SK-N-SH treated with all-trans-retinoic acid at 6 μM for 48 hours (cell line): ENCODE results near the gene MIPEP.

ENCODE experiments used
- CSDC2 ChIP-seq: fragments of 250-450 bp; sonication (Bioruptor Pico); IDR thresholded peaks from 2 replicates; pipeline ENCODE4 v1.5.0; 2020; ENCODE audit warnings: mild to moderate bottlenecking, moderate library complexity
- GLIS3 ChIP-seq: fragments of 250-450 bp; sonication (Bioruptor Pico); IDR thresholded peaks from 2 replicates; pipeline ENCODE4 v1.5.0; 2020; ENCODE audit warnings: mild to moderate bottlenecking, moderate library complexity
- SNAI2 ChIP-seq: fragments of 250-450 bp; sonication (Bioruptor Pico); IDR thresholded peaks from 2 replicates; pipeline ENCODE4 v1.5.0; 2020; ENCODE audit warnings: mild to moderate bottlenecking, moderate library complexity
- TF ChIP-seq, protein P1 (sequence below): fragments of 250-450 bp; sonication (Bioruptor Pico); IDR thresholded peaks from 2 replicates; pipeline ENCODE4 v1.8.0; 2020; ENCODE audit warnings: mild to moderate bottlenecking, moderate library complexity, borderline replicate concordance
- TF ChIP-seq, protein P2 (sequence below): fragments of 250-450 bp; sonication (Bioruptor Pico); IDR thresholded peaks from 2 replicates; pipeline ENCODE4 v1.5.0; 2020; ENCODE audit warnings: mild to moderate bottlenecking, moderate library complexity

DNA sequence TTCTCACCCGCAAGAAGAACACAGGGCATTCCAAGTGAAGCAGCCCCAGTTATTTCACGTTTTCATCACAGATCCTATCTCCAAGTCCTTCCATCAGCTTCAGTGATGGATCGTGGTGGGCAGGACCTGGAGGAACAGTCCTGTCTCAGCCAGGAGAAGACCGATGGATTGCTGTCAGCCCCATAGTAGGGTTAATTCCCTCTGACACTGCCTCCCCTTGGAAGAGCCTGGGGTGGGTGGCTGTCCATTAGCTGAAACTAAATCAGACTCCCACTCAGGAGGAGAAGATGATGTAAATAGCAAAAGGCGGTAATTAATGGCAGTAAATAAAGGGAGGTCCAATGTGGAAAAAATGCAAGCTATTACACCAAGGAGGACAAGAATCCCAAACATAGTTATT is 188.0 kb downstream of the MIPEP start:
- TF ChIP-seq, protein P1, sequence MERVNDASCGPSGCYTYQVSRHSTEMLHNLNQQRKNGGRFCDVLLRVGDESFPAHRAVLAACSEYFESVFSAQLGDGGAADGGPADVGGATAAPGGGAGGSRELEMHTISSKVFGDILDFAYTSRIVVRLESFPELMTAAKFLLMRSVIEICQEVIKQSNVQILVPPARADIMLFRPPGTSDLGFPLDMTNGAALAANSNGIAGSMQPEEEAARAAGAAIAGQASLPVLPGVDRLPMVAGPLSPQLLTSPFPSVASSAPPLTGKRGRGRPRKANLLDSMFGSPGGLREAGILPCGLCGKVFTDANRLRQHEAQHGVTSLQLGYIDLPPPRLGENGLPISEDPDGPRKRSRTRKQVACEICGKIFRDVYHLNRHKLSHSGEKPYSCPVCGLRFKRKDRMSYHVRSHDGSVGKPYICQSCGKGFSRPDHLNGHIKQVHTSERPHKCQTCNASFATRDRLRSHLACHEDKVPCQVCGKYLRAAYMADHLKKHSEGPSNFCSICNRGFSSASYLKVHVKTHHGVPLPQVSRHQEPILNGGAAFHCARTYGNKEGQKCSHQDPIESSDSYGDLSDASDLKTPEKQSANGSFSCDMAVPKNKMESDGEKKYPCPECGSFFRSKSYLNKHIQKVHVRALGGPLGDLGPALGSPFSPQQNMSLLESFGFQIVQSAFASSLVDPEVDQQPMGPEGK (CRISPR knock-in tag), result no peak
- TF ChIP-seq CSDC2 (CRISPR knock-in tag) (no peak), GLIS3 (CRISPR knock-in tag) (no peak), SNAI2 (CRISPR knock-in tag) (no peak)
- TF ChIP-seq, protein P2, sequence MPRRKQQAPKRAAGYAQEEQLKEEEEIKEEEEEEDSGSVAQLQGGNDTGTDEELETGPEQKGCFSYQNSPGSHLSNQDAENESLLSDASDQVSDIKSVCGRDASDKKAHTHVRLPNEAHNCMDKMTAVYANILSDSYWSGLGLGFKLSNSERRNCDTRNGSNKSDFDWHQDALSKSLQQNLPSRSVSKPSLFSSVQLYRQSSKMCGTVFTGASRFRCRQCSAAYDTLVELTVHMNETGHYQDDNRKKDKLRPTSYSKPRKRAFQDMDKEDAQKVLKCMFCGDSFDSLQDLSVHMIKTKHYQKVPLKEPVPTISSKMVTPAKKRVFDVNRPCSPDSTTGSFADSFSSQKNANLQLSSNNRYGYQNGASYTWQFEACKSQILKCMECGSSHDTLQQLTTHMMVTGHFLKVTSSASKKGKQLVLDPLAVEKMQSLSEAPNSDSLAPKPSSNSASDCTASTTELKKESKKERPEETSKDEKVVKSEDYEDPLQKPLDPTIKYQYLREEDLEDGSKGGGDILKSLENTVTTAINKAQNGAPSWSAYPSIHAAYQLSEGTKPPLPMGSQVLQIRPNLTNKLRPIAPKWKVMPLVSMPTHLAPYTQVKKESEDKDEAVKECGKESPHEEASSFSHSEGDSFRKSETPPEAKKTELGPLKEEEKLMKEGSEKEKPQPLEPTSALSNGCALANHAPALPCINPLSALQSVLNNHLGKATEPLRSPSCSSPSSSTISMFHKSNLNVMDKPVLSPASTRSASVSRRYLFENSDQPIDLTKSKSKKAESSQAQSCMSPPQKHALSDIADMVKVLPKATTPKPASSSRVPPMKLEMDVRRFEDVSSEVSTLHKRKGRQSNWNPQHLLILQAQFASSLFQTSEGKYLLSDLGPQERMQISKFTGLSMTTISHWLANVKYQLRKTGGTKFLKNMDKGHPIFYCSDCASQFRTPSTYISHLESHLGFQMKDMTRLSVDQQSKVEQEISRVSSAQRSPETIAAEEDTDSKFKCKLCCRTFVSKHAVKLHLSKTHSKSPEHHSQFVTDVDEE (CRISPR knock-in tag), result no peak
